Liver (tissue), 9 donors: Measurements from ENCODE around the gene KCNJ15. TPM values are rescaled to one million over a fixed set of nuclear protein-coding genes. Genes with fewer than 3 reads are reported as not detected.

ENCODE experiments used
- DNase-seq: peaks from one replicate; pipeline ENCODE4 v3.0.0-alpha.2; 2017; ENCODE audit warnings: low spot score
- H3K27ac ChIP-seq, 2 donors: one replicate each; pipeline ENCODE4 v1.7.0; 2013; ENCODE audit warnings: inconsistent platforms in 2 of 2, low read length in 2 of 2, control low read depth in 1 of 2, low read depth in 1 of 2, mild to moderate bottlenecking in 1 of 2
- H3K27me3 ChIP-seq, 4 donors: one replicate each; pipeline versions ENCODE4 v1.6.1 to v1.7.0; 2013; ENCODE audit warnings: low read length in 3 of 4, inconsistent platforms in 1 of 4, mild to moderate bottlenecking in 1 of 4, moderate library complexity in 1 of 4; ENCODE audit not compliant: control insufficient read depth in 4 of 4, insufficient read depth in 4 of 4
- H3K36me3 ChIP-seq, 4 donors: one replicate each; pipeline versions ENCODE4 v1.6.1 to v1.7.0; 2013; ENCODE audit warnings: low read length in 3 of 4, mild to moderate bottlenecking in 3 of 4, low read depth in 1 of 4, moderate library complexity in 1 of 4; ENCODE audit not compliant: control insufficient read depth in 4 of 4, insufficient read depth in 3 of 4
- H3K4me1 ChIP-seq, 4 donors: one replicate each; pipeline versions ENCODE4 v1.6.1 to v1.7.0; 2013; ENCODE audit warnings: low read length in 3 of 4, mild to moderate bottlenecking in 3 of 4, moderate library complexity in 1 of 4; ENCODE audit not compliant: control insufficient read depth in 4 of 4, insufficient read depth in 4 of 4
- H3K4me3 ChIP-seq, 3 donors: one replicate each; pipeline versions ENCODE4 v1.6.1 to v1.7.0; 2013; ENCODE audit warnings: low read length in 3 of 3, control low read depth in 1 of 3, low read depth in 1 of 3, mild to moderate bottlenecking in 1 of 3
- H3K9ac ChIP-seq, 2 donors: one replicate each; pipeline ENCODE4 v1.7.0; 2013; ENCODE audit warnings: low read length in 2 of 2, mild to moderate bottlenecking in 2 of 2, moderate library complexity in 2 of 2, control low read depth in 1 of 2, low read depth in 1 of 2
- H3K9me3 ChIP-seq, 4 donors: one replicate each; pipeline versions ENCODE4 v1.6.1 to v1.7.0; 2013; ENCODE audit warnings: low read length in 3 of 4; ENCODE audit not compliant: control insufficient read depth in 4 of 4
- CTCF ChIP-seq: fragments of 150-350 bp; IDR thresholded peaks from 2 replicates; pipeline ENCODE4 v1.5.1; 2017; ENCODE audit warnings: improper control_type of control experiment, low read depth, low read length; ENCODE audit not compliant: missing input control
- EGR1 ChIP-seq, 2 donors: IDR thresholded peaks; 2 replicates each; pipeline ENCODE4 v1.6.1; 2016 to 2018; ENCODE audit warnings: antibody characterized with exemption in 2 of 2, low read depth in 2 of 2
- FOXA1 ChIP-seq: IDR thresholded peaks from 2 replicates; pipeline ENCODE4 v1.6.1; 2016; ENCODE audit warnings: antibody characterized with exemption
- FOXA2 ChIP-seq: IDR thresholded peaks from 2 replicates; pipeline ENCODE4 v1.6.1; 2016; ENCODE audit warnings: antibody characterized with exemption
- GABPA ChIP-seq, 2 donors: IDR thresholded peaks in 1 of 2; conservative IDR thresholded peaks in 1 of 2; 2 replicates each; pipeline ENCODE4 v1.6.1; 2016; ENCODE audit warnings: antibody characterized with exemption in 2 of 2, mild to moderate bottlenecking in 1 of 2, moderate library complexity in 1 of 2
- HNF4A ChIP-seq, 2 donors: conservative IDR thresholded peaks; 2 replicates each; pipeline ENCODE4 v1.6.1; 2016; ENCODE audit warnings: antibody characterized with exemption in 2 of 2, mild to moderate bottlenecking in 2 of 2
- HNF4G ChIP-seq: IDR thresholded peaks from 2 replicates; pipeline ENCODE4 v1.6.1; 2016; ENCODE audit warnings: antibody characterized with exemption
- JUND ChIP-seq, 2 donors: IDR thresholded peaks; 2 replicates each; pipeline ENCODE4 v1.6.1; 2016; ENCODE audit warnings: antibody characterized with exemption in 2 of 2
- MAX ChIP-seq: IDR thresholded peaks from 2 replicates; pipeline ENCODE4 v1.6.1; 2016; ENCODE audit warnings: antibody characterized with exemption
- NR2F2 ChIP-seq: IDR thresholded peaks from 2 replicates; pipeline ENCODE4 v1.6.1; 2016; ENCODE audit warnings: antibody characterized with exemption
- RAD21 ChIP-seq, 2 donors: IDR thresholded peaks; 2 replicates each; pipeline ENCODE4 v1.6.1; 2016; ENCODE audit warnings: antibody characterized with exemption in 2 of 2, mild to moderate bottlenecking in 2 of 2
- RXRA ChIP-seq, 2 donors: IDR thresholded peaks; 2 replicates each; pipeline ENCODE4 v1.6.1; 2017 to 2018; ENCODE audit warnings: antibody characterized with exemption in 2 of 2, mild to moderate bottlenecking in 1 of 2
- TAF1 ChIP-seq: conservative IDR thresholded peaks from 2 replicates; pipeline ENCODE4 v1.6.1; 2016; ENCODE audit warnings: antibody characterized with exemption, mild to moderate bottlenecking
- YY1 ChIP-seq: IDR thresholded peaks from 2 replicates; pipeline ENCODE4 v1.6.1; 2016; ENCODE audit warnings: antibody characterized with exemption, mild to moderate bottlenecking
- ZBTB33 ChIP-seq: IDR thresholded peaks from 2 replicates; pipeline ENCODE4 v1.6.1; 2016; ENCODE audit warnings: antibody characterized with exemption
- WGBS: extraction: QIAGEN DNeasy Blood & Tissue Kit; methylation state at CpG from one replicate; pipeline ENCODE4 v1.1.7; 2013; 5-methylcytosine and 5-hydroxymethylcytosine counted together
- polyA plus RNA-seq, 2 donors: library from polyadenylated mRNA; stranded (reverse) in 1 of 2; unstranded in 1 of 2; fragments of 200-250 nt in 1 of 2; fragments of >200 nt in 1 of 2; fragmentation: Nextera tagmentation in 1 of 2; extraction: Ambion mirVana in 1 of 2; gene quantifications; one replicate each; pipeline versions ENCODE4 v1.2.1 to v1.2.3, GENCODE V29; 2013 to 2015
- total RNA-seq, 2 donors: library from RNA; depleted of rRNA; stranded (reverse); fragments of >200 nt; gene quantifications; one replicate each; pipeline ENCODE4 v1.2.3, GENCODE V29; 2014
- TF ChIP-seq, protein P1 (sequence below): IDR thresholded peaks from 2 replicates; pipeline ENCODE4 v1.6.1; 2016; ENCODE audit warnings: antibody characterized with exemption
- TF ChIP-seq, protein P2 (sequence below): IDR thresholded peaks from 2 replicates; pipeline ENCODE4 v1.6.1; 2016; ENCODE audit warnings: antibody characterized with exemption, mild to moderate bottlenecking
- donor health status: healthy.
- donor health status: healthy.
- donor health status: healthy.
- donor health status: healthy.
- donor health status: healthy.

Gene KCNJ15
- total and polyA plus RNA-seq, 4 donors = 0.61 to 4.8 (median 2.2) TPM

DNA sequence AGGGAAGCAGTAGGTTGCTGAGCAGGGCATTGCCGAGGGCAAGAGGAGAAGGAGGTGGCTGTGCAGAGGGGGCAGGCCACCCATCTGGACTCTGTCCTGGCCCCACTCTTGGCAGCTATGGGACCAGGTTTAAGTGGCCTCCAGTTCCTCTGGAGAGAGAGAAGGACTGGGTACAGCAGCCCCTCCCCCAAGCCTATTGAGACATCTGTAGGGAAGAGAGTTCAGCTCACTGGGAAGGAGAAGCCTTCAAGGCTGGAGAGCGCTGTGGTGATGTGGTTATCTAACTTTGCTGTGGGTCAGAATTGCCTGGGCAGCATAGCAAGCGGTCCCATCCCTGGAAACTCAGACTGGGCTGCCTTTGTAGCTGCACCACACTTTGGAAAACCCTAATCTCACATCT, 93.9 kb downstream of the KCNJ15 start (continued):
- TF ChIP-seq ZBTB33 = no peak
- no peak for TF ChIP-seq FOXA1

GRCh38 chr21:38351176-38351959, 94.6 kb downstream of the KCNJ15 start:
- H3K27ac ChIP-seq = no peak overlapping the region
- peaks cover 0 to 3% (median 0%) of the 10 kb centered on the region in 4 donors for H3K4me1 ChIP-seq
- no peak for TF ChIP-seq GABPA (IDR thresholded peaks at IDR 0.05 in 1 of 2, conservative IDR thresholded peaks at IDR 0.05 in 1 of 2)
- TF ChIP-seq HNF4A (conservative IDR thresholded peaks at IDR 0.05) = no peak
- no peak for TF ChIP-seq MAX
- TF ChIP-seq FOXA2 = no peak
- TF ChIP-seq HNF4G = no peak
- no peak for TF ChIP-seq EGR1 (IDR thresholded peaks at IDR 0.05; ENCODE audit: low read depth in 2 of 2)
- no peak for TF ChIP-seq RXRA (IDR thresholded peaks at IDR 0.05)
- no peak for TF ChIP-seq CTCF
- no peak for TF ChIP-seq FOXA1
- TF ChIP-seq TAF1 = no peak
- TF ChIP-seq JUND (IDR thresholded peaks at IDR 0.05) = no peak
- no peak for TF ChIP-seq NR2F2
- no peak for TF ChIP-seq ZBTB33
- TF ChIP-seq, protein P1, sequence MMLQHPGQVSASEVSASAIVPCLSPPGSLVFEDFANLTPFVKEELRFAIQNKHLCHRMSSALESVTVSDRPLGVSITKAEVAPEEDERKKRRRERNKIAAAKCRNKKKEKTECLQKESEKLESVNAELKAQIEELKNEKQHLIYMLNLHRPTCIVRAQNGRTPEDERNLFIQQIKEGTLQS = no peak
- no peak for TF ChIP-seq YY1
- TF ChIP-seq RAD21 (IDR thresholded peaks at IDR 0.05) = no peak
- TF ChIP-seq, protein P2, sequence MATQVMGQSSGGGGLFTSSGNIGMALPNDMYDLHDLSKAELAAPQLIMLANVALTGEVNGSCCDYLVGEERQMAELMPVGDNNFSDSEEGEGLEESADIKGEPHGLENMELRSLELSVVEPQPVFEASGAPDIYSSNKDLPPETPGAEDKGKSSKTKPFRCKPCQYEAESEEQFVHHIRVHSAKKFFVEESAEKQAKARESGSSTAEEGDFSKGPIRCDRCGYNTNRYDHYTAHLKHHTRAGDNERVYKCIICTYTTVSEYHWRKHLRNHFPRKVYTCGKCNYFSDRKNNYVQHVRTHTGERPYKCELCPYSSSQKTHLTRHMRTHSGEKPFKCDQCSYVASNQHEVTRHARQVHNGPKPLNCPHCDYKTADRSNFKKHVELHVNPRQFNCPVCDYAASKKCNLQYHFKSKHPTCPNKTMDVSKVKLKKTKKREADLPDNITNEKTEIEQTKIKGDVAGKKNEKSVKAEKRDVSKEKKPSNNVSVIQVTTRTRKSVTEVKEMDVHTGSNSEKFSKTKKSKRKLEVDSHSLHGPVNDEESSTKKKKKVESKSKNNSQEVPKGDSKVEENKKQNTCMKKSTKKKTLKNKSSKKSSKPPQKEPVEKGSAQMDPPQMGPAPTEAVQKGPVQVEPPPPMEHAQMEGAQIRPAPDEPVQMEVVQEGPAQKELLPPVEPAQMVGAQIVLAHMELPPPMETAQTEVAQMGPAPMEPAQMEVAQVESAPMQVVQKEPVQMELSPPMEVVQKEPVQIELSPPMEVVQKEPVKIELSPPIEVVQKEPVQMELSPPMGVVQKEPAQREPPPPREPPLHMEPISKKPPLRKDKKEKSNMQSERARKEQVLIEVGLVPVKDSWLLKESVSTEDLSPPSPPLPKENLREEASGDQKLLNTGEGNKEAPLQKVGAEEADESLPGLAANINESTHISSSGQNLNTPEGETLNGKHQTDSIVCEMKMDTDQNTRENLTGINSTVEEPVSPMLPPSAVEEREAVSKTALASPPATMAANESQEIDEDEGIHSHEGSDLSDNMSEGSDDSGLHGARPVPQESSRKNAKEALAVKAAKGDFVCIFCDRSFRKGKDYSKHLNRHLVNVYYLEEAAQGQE = no peak
- no peaks in the 10 kb centered on the region for H3K36me3 ChIP-seq
- 87% methylated on average over 16 of the region's 16 CpGs for WGBS
- DNase-seq = no peak
- no peak overlapping the region for H3K9ac ChIP-seq
- H3K27me3 ChIP-seq = no peaks in the 10 kb centered on the region
- no peak overlapping the region for H3K4me3 ChIP-seq
- H3K9me3 ChIP-seq = no peaks in the 10 kb centered on the region
